GM19455 (cell line): ENCODE results near the gene IKZF1.
"Not testable (repeated sequence)": the region's sequence is repeated elsewhere in the genome, so short reads cannot be mapped to it uniquely, and the experiment has no call there.

ENCODE experiments used
- ATAC-seq: cut with Tn5 transposase; IDR thresholded peaks from one replicate; pipeline ENCODE4 v1.9.1; 2021; ENCODE audit not compliant: unreplicated experiment

IKZF1 gene

GRCh38 chr7:50332241-50333165 lies 28.0 kb downstream of the IKZF1 start:
- ATAC-seq: no peak

- no peak for ATAC-seq
Measured at GRCh38 chr7:50333221-50333651, 28.7 kb downstream of the IKZF1 start.

GRCh38 chr7:50334341-50334994 lies 30.0 kb downstream of the IKZF1 start:
- ATAC-seq: no peak

GRCh38 chr7:50335230-50335794 lies 30.8 kb downstream of the IKZF1 start:
- ATAC-seq: no peak

- ATAC-seq: peak; percentile 24
Measured at GRCh38 chr7:50335795-50336754, 31.6 kb downstream of the IKZF1 start.

GRCh38 chr7:50336894-50337703 lies 32.6 kb downstream of the IKZF1 start:
- no peak for ATAC-seq

- not testable (repeated sequence) for ATAC-seq
Measured at GRCh38 chr7:50339472-50339871, 35.0 kb downstream of the IKZF1 start.

GRCh38 chr7:50339990-50340500 lies 35.5 kb downstream of the IKZF1 start:
- ATAC-seq: peak; percentile 23

- no peak for ATAC-seq
Measured at GRCh38 chr7:50341724-50342123, 37.2 kb downstream of the IKZF1 start.

- no peak for ATAC-seq
Measured at GRCh38 chr7:50342616-50343114, 38.1 kb downstream of the IKZF1 start.

- ATAC-seq: no peak
Measured at GRCh38 chr7:50346545-50347497, 42.3 kb downstream of the IKZF1 start.

GRCh38 chr7:50347693-50348092 lies 43.2 kb downstream of the IKZF1 start:
- no peak for ATAC-seq

- ATAC-seq: no peak
Measured at GRCh38 chr7:50348469-50349162, 44.1 kb downstream of the IKZF1 start.

GRCh38 chr7:50349399-50349798 lies 44.9 kb downstream of the IKZF1 start:
- no peak for ATAC-seq

- ATAC-seq: peak; percentile 78
Measured at GRCh38 chr7:50349963-50350944, 45.7 kb downstream of the IKZF1 start.

- ATAC-seq: no peak
Measured at GRCh38 chr7:50351267-50351666, 46.8 kb downstream of the IKZF1 start.

- peak; percentile 73 for ATAC-seq
Measured at GRCh38 chr7:50352282-50352681, 47.8 kb downstream of the IKZF1 start.
